Stimulated activated CD8-positive, alpha-beta memory T cell treated with anti-CD3 and anti-CD28 coated beads, Interleukin-2, amount 100 ng/mL, for 48 hours (primary cell): ENCODE measurements around the gene ATP13A5.

Experiments used
- DNase-seq, 2 donors: peaks; one replicate each; pipeline ENCODE4 v3.0.0-alpha.2; 2020; ENCODE audit warnings: low read depth in 2 of 2

Gene ATP13A5

DNA sequence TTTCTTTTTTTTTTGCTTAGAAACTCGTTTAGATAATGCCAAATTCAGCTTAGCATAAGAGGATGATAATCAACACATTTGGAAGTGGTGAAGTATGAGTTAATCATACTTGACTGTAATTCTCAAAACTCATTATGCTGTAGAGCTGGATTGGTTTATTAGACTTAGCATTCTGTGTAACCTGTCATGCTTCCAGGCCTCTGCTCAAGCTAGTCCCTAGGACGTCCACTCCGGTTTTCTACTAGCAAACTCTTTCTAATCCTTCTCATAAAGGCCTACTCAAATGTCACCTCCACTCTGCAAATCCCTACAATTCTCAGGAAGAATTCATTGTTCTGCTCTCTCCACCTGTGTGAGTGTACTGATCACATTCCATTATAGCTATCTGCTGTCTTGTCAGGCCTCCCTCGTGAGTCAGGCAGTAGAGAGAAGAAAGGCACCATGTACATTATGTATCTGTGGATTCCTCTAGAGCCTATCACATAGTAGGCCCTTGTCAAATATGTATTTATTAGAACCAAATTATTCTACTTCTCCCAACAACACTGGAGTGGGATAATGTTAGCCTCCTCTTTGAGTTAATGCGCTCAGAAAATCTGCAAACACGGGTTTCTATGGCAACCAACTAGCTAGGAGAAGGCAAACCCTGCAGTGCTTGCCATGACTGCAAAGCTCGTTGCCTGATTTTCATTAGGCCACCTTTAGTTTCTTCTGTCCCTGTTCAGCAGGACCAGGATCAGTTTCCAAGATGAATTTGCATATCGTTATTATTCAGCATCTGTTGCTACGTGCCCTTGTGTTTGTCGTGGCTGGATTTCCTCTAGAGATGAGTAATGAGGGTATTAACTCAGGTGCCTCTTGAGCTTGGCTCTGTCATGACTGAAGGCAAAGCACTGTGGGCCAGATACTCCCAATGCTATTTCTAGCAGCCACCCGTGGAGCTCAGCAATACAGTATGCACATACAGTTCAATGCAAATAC lies 30.7 kb downstream of the ATP13A5 start:
- DNase-seq = no peak

DNA sequence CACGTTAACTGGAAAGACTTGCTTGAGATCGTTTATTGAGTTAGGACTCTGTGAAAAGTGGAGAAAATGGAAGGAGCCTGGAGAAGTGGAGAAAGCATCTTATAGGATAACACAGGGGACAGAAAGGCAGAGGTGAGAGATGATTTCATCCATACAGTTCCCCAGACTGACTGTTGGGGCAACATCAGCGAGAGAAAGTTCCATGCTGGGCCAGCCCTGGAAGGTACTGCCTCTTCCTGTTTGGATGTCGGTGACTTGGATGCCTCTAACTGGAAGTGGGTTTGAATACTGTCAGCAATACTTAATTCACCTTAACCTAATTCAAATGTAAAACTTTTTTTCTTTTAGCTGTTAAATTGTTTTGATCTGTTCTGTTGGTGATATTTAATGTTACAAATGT lies 32.3 kb downstream of the ATP13A5 start:
- no peak for DNase-seq

DNA sequence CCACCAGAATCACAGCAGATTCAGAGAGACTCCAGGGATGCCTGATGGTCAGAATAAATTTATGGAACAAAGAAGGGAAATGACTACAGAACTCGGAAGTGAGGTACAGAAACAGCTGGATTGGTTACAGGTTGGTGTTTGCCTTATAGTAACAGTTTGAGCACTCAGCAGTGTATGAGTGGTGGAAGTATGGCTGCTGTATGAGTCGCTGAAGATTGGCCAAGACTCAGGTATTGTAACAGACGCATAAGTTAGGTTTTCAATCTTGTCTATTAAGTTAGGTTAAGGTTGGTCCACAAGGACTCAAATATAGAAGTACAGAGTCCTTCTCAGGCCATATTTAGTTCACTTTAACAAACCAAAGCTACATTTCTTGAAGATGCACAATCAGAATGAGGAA lies 33.1 kb downstream of the ATP13A5 start:
- no peak for DNase-seq

DNA sequence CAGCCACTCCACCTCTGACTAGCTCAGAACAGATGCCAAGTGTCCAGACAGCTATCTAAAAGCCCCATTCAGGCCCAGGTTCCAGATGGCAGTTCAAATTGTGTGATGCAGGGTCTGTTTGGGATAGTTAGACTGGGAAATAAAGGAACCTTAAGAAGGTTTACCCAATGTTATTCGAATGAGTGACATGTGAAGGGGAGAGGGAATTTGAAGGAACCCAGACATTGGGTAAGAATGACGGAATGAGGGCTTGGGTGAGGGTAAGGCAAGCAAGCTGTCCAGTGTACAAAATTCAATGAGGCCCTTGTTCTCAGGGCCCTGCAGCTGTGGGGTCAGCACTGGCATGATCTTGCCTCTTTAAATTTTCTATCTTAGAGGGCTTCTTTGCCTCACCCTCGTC lies 34.1 kb downstream of the ATP13A5 start:
- no peak for DNase-seq

DNA sequence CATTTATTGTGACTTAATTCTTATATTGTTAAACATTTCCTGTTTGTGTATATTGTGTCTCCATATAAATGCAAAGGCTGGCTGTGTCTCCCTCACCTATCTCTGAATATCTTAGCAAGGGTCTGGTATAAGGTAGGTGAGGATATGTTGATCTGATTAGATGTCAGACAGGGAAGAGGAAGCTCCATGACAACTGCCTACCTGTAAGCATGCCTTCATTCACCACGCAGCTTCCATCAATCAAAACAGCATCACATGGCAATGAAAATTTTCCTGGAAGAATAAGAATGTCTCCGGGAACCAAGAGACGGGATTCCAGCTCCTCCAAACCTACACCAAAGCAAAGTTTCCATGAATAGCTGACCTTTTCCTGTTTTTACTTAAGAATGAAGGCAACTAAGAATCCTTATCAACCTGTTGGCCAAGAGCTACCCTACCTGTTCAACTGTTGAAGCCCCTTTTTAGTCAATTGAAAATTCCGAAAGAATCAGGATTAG lies 34.8 kb downstream of the ATP13A5 start:
- no peak for DNase-seq

DNA sequence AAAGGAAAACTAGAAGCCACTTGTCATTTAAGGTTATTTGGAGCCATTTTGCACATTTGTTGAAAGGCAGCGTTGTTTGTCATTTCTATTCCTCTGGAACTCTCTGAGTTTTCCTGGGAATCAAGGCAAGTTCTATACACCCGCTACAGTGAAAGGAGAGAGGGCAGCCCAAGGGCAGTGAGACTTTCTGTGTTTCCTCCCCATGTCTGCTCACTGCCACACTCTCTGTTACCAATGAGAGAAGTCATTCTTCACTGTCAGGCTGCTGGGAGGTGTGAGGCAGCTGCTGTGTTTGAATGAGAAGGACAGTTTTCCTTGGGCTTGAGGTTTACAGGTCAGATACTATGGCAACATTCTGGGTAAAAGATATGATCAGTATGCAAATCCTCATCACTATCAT lies 36.0 kb downstream of the ATP13A5 start:
- no peak for DNase-seq

DNA sequence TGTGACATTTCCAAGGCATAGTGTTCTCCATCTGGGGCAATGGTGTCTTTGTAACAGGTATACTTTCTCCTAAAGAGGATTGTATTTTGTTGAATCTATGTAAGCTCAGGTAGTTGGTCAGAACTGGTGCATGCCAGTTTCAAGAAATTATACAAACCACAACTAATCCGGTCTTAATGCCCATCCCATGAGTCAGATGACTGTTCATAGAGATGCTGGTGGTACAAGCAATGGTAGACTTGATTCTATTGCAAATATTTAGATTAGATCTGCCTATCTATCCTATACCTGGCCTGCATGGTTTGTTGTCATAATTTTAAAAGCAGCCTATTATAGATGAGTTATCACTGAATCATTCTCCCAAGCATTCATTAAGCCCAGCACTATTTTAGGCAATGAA lies 43.5 kb downstream of the ATP13A5 start:
- no peak for DNase-seq

DNA sequence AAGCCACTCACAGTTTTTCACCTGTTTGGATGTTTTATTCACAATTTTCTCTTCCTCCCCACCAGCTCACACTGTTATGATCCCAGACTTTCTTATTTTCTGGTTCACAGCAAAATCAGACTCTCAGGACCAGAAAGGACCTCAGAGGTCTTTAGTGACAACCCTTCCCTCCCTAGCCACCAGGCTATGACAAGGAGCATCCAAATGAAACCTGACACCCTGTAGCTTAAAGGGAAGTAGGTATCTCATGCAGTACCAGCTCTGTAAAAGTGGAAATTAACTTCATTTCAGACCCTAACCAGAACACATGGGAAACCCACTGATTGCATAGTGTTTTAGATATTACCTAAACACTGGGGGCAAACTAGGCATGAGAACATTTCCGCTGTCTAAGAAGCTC lies 45.3 kb downstream of the ATP13A5 start:
- DNase-seq = no peak

DNA sequence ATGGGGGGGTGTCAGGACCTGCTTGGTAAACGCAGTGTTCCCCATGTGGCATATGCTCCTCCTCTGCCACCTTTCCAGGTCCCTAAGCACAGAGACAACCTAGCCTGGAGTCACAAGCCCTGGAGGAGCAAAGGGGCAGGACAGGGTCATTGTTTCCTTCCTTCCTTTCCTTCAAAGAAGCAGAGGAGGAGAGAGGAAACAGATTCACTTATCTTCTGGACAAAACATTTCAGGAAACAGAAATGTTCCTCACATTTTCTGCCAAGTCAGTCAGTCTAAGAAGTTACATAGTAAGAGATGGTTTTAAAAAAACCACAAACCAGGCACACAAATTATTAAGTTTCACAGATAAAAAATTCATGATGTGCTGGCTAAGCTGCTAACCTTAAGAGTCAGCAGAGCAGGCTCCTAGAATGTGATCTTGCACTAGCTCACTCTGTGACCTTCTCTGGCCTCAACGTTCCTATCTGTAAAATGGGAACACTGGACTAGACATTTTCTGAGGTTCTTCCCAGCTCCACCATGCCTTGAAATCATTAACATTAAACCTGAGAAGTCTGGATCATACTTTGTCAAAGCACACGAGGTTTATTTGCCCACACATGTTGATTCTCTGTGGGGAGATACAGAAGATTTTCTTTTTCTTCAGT lies 47.9 kb downstream of the ATP13A5 start:
- no peak for DNase-seq

DNA sequence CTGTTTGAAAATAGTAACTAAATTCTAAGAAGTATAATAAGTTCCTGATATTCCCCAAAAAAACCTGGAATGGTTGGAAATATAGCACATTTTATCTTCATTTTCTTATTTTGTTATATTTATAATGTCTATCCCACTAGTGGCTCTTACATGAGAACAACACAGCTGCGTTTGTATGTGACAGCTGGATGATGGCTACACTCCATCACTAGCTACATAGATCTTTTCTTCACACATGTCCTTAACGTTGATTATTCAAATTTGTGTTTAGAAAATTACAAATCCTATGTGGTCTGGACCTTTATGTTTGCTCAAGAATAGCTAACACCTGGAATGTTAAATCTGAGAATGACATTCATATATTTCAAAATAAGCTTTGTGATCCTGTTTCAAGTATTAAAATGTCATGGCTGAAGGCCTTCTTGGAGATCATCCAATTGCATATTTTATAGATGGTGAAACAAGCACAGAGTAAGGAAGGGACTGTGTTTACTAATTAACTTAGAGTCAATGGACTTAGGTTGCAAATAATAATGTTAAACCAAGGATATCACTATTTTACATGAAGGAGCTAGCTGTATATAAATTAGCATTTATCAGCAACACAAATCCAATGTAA lies 60.8 kb downstream of the ATP13A5 start:
- no peak for DNase-seq

DNA sequence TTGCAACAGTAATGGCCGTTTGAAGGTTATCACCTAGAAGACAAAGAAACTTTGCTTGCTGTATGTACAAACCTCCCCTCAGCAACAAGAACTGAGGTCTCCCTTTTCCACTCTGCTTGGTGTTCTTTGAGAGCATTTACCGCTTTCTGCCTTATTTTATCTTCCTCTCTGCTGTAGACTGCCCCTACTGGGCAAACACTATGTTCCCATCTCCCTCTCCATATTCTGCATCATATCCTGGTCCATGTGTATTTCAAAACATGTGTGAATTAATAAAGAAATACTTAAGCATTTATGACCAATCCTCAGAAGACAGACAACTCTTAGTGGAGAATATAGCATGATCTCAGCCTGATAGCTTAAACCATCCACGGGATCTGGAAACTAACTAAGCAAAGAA lies 64.4 kb downstream of the ATP13A5 start:
- no peak for DNase-seq

DNA sequence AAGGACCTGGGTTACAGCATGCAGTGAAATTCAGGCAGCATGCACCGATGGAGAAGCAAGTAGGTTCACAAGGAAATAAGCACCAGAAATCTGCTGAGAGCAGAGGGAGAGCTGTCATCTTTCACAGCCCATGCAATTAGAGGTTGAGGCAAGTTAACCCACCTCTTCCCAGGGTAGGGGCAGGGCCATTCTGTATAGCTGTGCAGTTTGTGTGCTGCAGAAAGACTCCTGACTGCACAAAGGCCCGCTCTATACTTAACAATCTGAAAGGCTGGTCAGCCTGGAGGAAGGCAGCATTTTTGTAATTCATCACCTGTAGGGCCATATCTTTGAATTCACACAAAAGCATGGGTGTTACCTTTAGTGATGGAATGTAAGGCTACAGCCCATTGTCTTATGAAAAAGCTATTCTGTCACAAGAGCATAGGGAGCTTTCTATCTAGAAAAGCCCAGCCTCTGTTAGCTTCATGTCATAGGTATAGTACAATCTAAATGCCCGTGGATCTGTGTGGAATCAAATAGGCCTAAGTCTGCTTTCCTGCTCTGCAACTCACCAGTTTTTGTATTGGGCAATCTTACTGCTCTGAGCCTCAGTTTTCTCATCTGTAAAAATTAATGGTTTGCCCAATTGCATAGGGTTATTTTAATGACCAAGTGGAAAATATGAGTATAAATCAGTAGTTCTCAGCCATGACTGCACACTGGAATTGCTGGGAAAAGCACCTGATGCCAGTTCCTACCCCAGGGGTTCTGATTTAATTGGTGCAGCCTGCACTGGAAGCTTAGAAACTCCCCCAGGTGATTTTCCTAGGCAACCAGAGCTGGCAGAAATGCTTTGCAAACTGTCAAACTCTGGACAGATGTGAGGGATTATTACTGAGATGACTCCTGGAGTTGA lies 65.2 kb downstream of the ATP13A5 start:
- DNase-seq = no peak

DNA sequence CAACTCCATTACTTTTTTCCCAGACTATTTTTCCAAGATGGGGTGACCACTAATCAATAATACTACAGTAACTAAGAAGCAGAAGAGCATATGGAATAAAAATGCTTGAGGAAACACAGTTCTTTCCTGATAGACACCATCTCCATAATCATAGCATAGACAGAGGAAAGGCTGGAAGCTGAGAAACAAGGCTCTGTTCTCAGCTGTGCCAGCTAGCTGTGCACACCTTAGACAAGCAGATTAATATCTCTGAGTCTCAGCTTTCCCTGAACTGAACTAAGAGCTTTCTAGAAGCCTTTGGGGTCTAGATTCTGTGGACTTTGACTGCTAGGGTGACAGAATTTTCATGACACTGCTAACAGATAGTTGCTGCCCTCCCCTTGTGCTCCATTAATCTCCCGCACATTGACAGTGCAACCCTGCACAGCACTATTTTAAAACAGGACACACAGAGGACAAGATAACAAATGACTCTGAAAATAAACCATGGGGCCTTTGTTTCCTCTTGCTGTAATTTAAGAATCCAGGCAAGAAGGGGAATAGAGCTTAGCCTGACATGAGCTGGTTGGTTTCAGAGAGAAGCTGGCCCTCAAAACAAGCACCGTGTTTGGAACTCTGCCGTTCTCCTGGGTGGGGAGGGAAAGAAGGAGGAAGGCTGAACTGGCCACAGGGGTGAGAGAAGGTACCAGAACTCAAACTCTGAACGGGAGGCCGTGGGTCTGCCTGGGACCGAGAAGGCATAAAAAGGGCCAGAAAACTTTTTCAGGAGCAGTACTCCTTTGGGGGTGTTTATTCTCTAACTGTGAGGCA lies 67.4 kb downstream of the ATP13A5 start:
- no peak for DNase-seq

DNA sequence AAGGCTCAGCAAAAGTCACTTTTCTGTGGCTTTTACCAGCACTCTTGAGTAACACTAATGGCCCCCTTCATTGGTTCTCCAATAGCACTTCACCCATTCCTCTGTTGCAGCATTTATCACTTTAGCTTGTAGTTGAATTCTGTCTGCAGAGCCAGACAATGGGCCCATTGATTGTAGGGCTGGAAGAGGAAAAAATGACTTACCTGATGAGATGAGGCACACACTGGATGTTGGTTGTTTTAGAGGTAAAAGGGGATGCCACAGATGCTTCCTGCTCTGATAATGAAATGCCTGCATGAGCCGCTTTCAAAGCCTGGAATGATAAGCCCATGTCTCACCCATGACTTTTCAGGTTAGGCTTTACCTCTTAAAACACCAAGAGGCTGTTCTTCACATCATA lies 73.2 kb downstream of the ATP13A5 start:
- DNase-seq = no peak

DNA sequence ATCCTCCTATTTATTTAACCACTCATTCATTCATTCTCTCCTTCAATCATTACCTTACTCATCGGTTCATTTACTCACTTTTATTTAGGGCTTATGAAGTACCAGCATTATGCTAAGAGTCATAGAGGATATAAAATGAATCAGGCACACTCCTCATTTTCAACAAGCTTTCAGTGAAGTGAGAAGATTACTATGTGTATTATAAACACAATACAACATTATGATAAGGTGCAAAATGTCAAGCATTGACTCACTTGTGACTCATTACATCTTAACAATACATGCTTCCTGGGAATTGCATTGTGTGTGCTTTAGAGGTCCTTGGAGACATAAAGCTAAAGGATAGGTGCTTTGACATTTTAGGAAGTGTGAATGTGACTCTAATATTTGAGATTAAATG lies 77.1 kb downstream of the ATP13A5 start:
- no peak for DNase-seq

DNA sequence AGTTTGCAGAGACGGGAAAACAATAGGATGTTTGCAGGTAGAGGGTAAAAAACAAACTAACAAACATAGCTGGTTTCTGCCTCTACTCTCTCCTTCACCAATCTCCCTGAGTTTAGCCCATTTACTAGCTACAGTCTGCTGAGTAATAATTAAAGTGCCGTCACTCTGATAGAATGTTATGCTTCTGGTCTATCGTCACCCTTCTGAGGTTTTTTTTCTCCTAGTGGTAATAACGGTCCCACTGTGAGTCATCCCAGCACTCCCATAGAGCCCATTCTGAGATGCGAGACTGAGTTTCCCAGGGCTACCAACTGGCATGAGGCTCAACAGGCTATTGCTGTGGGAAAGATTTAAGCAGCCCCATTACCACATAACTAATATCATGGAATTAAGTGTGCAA lies 81.1 kb downstream of the ATP13A5 start:
- no peak for DNase-seq

DNA sequence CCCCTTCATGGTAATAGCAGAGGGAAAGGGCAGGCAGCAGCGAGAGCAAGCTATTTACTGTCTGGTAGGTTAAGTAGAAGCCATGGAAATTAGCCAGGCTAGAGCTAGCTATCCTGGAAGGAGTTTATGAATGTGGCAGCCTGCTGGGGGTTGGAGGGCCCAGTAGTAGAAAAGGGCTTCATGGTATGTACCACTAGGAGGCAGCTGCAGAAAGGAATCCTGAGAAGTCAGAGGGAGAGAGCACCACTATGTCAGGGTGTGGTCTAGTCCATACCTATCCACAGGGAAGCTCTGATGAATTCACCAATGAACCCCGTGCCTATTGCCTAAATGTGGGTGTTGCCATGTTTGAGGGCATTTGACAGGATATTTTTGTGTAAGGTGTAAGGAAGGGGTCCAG lies 82.6 kb downstream of the ATP13A5 start:
- no peak for DNase-seq

DNA sequence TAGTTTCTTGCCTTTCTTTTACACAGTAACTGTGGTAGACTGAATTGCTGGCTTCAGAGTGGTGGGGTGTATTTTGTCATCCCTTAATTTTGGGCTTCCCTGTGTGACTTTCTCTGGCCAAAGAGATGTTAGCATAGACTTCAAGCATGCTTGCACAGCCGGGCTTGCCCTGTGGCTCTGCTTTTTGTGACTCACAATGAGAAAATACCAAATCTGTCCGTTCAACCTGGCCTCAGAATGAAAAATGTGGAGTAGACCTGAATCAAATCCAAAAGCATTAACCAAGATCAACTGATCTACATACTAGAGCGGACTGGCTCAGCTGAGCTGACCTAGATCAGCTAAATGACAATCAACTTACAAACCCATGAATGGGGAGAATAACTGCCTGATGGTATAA lies 86.2 kb downstream of the ATP13A5 start:
- no peak for DNase-seq

DNA sequence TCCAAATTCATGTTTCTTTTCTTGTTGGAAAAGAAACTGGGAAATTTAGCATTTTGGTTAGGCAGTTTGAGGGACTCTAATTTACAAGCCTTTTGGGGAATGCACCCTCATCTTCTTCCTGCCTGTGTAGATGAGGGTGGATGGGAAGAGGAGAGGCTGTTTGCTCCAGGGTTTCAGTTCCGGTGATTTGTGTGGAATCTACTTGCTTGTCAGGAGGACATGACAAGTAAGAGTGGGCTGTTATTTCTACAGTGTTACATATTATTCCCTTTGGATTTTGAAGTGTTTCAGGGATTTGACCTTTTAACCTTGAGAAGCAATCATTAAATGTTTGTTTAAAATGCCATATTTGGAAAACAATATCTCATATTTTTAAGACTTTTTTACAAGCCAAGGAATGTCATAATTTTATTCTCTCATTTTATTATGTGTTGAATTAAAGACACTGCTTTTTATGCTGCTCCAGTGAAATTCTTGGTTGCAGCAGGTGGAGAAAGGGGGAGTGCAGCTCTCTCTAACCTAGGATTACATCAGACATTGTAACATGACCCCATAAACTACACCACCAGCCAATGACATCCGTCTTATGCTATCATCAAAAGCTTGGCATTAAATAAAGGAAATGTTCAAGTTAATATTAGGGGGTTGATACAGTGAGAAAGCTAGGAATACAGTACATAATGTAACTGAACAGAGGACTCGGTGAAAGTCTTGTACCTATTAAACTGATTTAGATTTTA lies 107.3 kb downstream of the ATP13A5 start:
- no peak for DNase-seq

DNA sequence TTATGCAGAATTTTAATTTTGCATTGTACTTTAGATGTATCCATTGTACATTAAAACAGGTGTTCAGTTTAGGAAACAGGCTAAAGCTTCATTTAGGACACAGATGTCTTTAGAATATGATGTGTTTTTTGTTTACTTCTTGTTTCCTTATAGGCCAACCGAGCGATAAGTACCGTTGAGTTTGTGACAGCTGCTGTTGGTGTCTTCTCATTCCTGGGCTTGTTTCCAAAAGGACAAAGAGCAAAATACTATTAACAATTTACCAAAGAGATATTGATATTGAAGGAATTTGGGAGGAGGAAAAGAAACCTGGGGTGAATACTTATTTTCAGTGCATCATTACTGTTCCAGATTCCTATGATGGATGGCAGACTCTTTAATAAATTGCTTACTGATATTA lies 108.1 kb downstream of the ATP13A5 start:
- no peak for DNase-seq
